ENCODE data around the gene DCHS2.

Gene DCHS2

DNA sequence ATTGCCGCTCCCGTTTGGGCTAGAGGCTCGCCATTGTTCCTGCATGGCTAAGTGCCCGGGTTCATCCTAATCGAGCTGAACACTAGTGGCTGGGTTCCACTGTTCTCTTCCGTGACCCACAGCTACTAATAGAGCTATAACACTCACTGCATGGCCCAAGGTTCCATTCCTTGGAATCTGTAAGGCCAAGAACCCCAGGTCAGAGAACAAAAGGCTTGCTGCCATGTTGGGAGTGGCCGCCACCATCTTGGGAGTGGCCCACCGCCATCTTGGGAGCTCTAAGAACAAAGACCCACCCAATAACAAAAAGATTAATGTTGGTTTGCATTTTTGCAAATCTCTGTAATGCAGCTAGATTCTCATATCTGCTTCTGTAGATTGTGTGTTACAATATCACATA, 299.0 kb downstream of the DCHS2 start:
- DNase-seq, result no peak

DNA sequence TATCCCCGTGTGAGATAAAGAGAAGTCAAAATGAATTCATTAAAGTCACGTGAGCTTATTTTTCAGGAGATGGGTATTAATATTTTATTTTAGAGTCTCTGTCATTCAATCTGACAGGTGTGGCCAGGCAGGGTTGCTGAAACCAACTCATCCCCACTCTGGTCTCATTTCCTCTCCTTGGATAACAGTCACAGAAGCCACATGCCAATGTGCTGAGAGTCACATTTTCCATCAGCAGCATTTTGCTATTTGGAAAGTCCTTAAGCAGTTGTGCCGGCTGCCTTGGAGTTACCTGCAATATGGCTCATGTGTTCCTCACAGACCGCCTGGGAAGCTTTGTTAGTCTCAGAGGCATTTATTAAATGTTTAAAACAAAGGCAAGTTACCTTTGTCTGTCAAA, 302.3 kb downstream of the DCHS2 start:
- no peak for DNase-seq

DNA sequence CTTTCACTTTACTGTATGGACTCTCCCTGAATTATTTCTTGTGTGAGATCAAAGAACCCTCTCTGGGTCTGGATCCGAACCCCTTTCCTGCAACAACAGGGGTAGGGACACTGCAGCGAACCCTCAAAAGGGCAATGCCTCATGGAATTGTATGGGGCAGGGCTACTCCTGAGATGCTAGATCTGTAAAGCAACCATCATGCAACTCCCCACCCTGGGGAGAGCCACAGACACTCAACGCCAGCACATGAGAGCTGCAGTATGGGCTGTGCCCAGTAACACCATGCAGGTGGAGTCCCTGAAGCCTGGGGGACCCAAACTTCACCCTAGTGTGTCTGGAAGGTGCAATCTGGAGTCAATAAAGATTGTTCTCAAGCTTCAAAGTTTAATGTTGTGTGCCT, 304.7 kb downstream of the DCHS2 start:
- DNase-seq, result no peak

DNA sequence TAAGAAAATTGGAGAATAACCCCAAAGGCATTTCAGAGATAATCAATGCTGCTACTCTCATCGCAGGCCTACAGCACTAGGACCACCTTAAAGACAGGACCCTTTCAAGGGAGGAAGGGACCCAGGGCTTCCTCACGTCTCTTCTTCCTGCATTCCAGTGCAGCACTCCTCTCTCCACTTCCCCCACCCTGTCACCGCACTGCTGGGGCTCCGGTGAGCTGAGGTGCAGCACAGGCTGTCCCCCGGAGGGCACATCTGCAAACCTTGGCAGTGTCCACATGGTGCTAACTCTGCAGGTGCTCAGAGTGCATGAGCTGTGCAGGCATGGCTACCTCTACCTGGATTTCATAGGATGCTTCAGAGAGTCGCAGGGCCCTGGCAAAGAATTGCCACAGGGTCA, 305.6 kb downstream of the DCHS2 start:
- no peak for DNase-seq

DNA sequence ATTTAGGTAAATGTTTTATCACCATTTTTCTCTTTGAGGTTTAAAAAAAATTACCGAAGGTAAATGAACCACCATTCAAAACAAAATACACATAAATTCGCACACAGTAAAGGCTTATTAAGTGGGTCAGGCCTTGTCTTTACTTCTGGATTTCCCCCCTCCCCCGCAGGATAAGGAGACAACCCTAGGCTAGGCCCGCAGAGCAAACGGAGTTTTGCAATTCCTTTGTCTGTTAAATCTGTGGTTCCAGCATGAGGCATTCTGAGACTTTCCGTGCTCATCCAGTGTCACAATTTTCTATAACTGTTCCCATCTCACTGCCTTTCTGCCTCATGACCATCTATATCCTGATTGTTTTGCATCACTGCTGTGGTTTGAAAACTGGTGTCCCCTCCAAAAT, 307.4 kb downstream of the DCHS2 start:
- no peak for DNase-seq

DNA sequence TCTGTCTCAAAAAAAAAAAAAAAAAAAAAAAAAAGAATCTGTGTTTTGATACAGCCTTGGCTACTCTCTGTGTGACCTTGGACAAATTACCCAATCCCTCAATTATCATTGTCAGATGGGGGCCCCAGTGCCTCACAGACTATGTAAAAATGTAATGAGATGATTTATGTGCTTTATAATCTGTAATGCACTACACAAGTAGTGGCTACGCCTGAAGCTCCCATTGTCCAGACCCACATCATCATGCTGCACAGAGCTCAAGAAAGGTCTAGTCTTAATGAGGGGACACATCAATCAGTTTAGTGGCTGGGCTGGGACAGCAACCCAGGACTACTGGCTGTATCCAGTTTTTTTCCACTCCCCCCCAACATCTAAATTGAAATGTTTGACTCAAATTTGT, 308.3 kb downstream of the DCHS2 start:
- no peak for DNase-seq

All from NCI-H187 (cell line).